Measurements from ENCODE around the gene CTDSPL2.
A peak's percentile ranks its signal among the peaks of the same experiment; 100 is the strongest.
"Not testable (repeated sequence)": the region's sequence is repeated elsewhere in the genome, so short reads cannot be mapped to it uniquely, and the experiment has no call there.

The CTDSPL2 gene

DNA sequence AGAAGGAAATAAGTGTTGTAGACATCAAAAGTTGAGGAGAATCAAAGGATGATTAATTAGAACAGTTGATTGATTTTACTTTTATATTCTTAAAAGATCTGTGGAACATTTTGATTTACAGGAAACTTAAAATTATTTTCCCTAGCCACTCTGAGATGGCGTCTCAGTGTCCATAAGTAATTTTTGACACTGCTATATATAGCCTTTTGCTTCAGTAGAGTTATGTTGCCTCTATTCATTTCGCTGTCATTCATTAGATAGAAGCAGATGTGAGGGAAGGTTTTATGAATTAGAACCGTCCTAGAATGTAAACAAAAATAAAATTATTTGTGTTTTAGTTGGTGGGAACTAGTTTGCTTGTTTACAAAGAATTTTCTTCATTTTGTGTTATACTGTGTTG, 58.5 kb downstream of the CTDSPL2 start:
- no peak for DNase-seq

DNA sequence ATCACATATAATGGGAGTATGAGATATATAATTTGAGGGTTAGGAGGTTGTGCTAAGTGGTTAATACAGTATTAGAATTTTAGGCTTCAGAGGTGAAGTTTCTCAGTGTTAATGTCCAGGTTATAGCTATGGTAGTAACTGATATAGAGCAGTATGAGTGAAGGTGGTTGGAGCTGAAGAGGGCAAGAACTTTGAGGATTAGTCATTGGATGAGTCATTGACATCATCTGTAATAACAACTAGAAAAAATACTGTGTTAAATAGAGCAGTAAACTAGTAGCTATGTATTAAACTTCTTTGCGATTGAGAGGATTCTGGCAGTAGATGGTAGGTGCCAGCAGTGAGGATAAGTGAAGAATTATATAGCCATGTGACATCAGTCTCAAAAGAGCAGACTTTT, 62.0 kb downstream of the CTDSPL2 start:
- no peak for DNase-seq

DNA sequence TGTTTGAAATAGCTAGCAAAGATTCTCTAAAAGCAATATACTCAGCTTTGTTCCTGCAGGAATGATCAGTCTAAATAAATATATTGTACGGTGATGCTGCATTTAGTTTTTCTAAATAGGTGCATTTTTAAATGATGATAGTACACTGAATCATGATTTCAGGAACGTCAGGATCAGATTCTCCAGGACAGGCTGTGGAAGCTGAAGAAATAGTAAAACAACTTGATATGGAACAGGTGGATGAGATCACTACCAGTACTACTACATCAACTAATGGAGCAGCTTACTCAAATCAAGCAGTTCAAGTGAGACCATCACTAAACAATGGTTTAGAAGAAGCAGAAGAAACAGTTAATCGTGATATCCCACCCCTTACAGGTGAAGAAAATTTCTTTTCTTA, 63.2 kb downstream of the CTDSPL2 start:
- DNase-seq: no peak

DNA sequence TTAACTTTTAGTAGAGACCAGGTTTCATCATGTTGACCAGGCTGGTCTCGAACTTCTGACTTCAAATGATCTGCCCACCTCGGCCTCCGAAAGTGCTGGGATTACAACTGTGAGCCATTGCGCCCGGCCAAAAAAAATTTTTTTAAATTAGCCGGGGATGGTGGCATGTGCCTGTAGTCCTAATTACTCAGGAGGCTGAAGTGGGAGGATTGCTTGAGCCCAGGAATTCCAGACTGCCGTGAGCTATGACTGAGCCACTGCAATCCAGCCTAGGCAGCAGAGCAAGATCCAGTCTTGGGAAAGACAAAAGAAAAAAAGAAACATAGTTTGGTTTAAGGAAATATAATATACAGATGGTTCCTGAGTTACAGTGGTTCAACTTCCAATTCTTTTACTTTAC, 64.6 kb downstream of the CTDSPL2 start:
- no peak for DNase-seq

DNA sequence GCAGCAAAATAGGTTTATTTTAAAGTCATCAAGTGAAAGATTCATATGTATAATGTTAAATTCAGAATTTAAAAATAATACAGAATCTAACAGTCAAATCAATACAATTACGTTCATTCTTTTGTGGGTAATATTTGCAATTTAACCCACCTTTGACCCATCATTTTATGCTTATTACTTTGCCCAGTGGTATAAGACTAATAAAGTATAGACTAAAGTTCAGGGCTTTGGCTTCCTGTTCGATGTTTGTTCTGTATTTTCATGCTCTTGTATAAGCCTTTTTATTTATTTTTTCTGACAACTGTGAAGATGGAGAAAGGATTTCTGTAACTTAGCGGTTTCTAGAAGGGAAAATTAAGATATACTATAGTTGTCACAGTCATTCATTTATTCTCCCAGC, 65.2 kb downstream of the CTDSPL2 start:
- DNase-seq: no peak

DNA sequence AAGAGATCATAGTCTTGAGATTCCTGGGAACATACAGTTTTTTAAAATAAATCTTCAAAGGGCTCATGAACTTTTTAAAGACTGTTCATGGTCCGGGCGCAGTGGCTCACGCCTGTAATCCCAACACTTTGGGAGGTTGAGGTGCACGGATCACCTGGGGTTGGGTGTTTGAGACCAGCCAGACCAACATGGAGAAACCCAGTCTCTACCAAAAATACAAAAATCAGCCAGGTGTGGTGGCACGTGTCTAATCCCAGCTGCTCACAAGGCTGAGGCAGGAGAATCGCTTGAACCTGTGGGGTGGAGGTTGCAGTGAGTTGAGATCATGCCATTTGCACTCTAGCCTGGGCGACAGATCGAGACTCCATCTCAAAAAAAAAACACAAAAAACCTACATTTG, 68.1 kb downstream of the CTDSPL2 start:
- no peak for DNase-seq

DNA sequence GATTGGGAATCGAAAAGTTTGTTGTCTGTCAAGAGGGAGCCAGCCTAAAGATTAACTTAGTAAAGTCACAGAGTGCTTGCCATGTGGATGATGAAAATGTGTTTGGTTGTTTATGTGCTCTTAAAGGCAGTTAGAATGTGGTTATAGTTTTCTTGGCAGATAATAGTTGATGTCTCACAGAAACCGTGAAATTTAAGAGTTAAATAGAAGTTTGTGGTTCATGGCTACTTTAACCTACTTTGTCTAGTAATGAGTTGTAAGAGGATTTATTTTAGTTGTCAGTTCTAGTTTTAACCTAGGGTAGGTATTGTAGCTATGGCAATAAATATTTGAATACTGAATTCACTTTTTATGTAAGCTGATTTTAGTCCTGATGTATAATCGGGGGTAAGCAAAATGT, 73.1 kb downstream of the CTDSPL2 start:
- DNase-seq: no peak

DNA sequence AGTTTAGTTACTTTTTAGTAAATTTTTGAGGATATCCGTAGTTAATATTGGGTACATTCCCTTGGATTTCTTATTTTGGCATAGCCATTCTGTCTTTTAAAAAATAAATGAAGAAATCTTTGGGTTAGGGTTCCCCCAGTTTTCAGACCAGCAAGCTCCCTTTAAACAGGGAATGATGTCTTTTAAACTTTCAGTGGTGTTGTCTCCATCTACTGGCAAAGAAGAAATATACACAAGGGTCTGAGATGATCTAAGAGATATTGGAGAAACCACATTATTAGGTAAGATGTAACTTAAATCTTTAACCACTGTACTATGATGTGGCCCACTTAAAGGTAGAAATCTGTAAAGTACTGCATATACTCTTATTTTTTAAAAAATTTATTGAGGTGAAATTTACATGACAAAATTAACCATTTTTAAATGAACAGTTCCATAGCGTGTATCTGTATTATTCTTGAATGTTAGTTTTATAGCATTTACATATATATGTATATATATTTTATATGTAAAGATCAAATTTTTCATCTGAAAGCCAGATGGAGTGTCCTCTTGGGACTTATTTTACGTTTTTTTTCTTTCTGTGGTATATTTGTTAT, 74.4 kb downstream of the CTDSPL2 start:
- no peak for DNase-seq

DNA sequence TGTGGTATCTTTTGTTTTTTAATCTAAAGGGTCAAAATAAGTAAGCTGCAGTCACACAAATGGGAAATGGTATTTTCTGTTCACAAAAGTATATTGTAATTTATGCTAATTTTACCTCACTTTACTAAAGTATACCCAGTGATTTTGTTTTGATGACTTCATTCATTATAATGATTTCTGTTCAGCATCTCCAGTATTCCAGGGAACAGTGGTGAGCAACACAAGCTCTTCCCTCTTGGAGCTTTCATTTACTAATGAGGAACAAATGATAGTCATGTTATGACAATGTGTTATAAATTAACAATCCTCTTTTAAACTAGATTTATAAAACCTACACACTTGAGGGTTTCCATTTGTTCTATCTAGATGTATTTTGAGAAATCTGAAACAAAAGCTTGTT, 89.0 kb downstream of the CTDSPL2 start:
- no peak for DNase-seq

DNA sequence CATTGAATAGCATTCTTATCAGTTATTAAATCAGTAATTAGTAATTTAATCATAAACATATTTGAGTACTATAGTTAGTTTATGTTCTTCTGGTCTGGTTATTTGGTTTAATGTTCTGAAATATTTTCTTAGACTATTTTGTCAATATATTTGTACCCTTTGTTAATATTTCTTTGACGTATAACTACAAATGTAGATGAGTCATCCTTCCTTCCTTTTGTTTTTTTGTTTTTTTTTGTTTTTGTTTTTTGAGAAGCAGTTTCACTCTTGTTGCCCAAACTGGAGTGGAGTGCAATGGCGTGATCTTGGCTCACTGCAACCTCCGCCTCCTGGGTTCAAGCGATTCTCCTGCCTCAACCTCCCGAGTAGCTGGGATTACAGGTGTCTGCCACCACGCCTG, 92.1 kb downstream of the CTDSPL2 start:
- no peak for DNase-seq

DNA sequence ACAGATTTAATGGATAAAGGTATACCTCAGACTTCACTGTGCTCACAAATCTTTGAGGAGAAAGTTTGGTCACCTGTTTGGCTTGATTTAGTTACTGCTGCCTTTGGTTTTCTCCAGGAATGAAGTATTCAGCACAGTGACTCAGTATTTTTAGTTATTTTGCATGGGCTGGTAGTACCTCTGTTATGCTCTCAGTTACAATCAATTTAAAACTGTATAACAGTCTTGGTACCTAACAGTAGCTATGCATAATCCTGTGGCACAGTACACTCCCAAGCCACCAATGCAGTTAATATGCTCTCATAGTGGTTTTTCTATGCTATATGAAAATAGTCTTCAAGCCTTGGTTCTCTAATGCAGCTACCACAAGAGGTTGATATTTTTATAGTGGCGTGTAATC, 97.6 kb downstream of the CTDSPL2 start:
- no peak for DNase-seq

DNA sequence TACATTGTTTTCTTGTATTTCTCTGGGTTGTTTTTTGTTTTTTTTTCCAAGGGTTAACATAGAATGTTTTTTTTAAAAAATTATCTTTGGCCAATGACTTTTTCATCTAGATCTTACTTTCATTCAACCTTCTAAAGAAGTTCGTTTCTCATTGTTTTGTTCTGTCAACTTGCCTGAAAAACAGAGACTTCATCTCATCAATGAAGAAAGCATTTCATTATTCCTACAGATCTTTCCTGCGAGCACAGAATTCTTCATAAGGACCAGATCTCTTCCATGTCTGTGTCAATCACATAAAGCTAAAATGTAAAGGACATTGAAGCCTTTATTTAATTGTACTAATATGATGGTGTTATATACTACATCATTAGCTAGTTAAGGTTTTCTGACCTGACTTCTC, 99.8 kb downstream of the CTDSPL2 start:
- DNase-seq: no peak

DNA sequence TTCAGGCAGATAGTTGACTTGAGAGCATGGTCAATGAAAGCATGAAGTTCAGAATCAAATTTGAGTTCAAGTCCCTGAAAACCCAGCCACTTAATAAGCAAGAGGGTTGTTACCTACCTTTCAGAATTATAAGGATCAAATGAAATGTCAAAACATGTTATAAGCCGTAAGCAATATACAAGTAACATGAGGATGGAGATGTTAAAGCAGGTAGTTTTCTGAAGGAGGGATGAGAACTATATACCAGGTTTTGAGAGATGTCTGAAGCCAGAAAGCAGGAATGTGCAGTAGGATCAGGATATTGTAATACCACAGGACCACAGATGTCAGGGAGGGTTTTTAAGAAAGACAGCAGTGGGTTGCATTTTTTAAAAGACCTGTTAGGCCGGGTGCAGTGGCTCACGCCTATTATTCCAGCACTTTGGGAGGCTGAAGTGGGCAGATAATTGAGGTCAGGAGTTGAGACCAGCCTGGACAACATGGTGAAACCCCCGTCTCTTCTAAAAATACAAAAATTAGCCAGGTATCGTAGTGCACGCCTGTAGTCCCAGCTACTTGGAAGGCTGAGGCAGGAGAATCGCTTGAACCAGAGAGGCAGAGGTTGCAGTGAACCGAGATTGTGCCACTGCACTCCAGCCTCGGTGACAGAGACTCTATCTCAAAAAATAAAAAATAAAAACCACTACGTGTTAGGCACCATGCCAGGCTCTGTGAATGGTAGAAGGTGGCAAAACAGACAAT, 102.6 kb downstream of the CTDSPL2 start:
- no peak for DNase-seq

DNA sequence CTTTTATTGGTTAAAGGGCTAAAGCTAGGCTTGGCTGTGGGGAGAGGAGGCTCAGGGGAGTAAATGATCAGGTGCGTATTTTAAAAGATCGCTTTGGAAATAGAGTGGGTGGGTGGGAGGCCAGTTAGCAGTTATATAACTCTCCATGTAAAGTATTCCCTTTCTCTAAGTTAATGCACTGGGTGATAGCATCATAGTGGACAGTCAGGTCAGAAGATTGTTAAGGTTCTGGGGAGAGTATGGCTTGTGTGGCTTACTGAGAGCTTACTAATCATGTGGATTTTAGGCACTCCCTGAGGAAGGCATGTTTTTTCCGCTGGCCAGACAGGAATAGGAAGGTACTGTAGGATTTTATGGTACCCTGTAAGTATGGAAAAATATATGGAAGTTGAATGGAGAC, 103.2 kb downstream of the CTDSPL2 start:
- DNase-seq: no peak

DNA sequence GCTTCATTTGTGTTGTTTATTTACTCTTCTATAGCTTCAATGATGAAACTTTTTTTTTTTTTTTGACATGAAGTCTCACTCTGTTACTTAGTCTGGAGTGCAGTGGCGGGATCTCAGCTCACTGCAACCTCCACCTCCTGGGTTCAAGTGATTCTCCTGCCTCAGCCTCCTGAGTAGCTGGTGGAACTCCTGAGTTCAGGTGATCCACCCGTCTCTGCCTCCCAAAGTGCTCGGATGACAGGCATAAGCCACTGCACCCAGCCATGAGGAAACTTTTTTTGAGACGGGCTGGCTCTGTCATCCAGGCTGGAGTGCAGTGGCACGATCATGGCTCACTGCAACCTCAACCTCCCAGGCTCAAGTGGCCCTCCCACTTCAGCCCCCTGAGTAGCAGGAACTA, 104.8 kb downstream of the CTDSPL2 start:
- not testable (repeated sequence) for DNase-seq

DNA sequence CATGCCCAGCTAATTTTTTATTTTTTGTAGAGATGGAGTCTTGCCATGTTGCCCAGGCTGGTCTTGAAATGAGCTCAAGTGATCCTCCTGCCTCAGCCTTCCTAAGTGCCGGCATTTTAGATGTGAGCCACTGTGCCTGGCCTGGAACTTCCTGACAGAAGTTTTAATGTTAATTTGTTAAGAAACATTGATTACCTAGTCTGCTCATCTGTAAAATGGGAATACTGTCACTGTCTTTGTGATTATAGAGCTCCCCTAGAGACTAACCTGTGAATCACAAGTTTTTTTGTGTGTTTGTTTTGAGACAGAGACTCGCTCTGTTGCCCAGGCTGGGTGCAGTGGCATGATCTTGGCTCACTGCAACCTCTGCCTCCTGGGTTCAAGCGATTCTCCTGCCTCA, 105.3 kb downstream of the CTDSPL2 start:
- no peak for DNase-seq

DNA sequence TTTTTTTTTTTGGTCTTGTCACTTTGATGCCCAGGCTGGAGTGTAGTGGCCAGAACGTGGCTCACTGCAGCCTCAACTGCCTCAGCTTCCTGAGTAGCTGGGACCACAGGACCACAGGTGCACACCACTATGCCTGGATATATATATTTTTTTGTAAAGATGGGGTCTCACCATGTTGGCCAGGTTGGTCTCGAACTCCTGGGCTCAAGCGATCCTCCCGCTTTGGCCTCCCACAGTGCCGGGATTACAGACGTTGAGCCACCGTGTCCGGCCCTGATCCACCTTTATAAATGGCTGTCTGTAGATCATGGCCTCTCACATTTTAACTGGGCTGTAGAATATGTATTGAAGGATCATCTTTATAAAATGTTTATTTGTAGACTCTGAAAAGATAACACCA, 107.7 kb downstream of the CTDSPL2 start:
- no peak for DNase-seq

DNA sequence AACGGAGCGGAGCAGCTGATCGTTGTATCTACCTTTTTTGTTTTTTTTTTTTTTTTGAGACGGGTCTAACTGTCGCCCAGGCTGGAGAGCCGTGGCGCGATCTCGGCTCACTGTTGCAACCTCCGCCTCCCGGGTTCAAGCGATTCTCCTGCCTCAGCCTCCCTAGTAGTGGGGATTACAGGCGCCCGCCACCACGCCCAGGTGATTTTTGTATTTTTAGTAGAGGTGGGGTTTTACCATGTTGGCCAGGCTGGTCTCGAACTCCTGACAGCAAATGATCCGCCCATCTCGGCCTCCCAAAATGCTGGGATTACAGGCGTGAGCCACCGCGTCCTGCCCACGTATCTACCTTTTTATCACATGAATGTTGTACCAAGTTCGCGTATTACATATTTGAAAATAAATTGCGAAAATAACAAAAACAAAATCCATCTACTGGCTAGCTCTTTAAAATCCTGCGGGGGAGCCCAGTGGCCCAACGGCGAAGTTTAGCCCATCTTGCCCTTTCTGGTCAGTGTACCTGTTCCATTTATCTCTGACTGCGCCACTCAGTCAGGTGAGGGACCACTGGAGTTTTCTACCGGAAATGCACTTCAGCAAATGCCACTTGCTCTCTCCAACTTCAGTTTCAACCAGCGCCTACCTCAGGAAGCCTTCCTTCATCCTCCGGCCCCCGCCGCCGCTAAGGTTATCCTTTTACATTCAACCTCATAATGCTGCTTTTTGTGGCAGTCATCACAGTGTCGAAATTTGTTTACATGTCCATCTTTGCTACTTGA, 108.3 kb downstream of the CTDSPL2 start:
- no peak for DNase-seq

DNA sequence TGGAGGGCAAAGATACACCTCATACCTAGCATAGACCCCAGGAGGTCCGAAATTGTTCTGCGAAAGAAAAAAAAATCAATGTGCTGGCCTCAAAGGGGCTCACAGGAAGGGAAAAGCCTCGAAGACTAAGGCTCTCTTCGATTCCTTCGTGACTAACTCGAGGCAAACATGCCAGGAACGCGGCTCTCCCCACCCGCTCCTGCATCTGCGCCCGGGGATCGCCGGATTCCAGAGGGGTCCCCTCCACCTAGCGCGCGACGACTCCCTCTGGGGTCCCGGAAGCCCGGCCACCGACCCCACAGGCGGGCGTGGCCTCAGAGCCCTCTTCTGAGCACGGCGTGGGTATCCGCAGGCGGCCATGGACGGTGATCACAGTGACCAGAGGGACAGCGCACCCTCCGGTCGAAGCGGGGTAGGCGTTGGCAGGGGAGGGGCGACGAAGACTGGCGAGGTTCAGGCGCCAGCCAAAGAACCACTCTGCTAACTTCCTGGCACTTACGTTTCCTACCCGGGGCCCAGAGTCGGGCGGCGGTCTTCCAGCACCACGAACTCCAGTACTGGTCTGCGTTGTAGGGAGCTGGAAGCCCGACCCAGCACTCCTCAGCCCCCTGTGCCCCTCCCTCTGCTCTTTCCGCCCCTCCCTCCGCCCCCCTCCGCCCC, 109.0 kb downstream of the CTDSPL2 start:
- no peak for DNase-seq

DNA sequence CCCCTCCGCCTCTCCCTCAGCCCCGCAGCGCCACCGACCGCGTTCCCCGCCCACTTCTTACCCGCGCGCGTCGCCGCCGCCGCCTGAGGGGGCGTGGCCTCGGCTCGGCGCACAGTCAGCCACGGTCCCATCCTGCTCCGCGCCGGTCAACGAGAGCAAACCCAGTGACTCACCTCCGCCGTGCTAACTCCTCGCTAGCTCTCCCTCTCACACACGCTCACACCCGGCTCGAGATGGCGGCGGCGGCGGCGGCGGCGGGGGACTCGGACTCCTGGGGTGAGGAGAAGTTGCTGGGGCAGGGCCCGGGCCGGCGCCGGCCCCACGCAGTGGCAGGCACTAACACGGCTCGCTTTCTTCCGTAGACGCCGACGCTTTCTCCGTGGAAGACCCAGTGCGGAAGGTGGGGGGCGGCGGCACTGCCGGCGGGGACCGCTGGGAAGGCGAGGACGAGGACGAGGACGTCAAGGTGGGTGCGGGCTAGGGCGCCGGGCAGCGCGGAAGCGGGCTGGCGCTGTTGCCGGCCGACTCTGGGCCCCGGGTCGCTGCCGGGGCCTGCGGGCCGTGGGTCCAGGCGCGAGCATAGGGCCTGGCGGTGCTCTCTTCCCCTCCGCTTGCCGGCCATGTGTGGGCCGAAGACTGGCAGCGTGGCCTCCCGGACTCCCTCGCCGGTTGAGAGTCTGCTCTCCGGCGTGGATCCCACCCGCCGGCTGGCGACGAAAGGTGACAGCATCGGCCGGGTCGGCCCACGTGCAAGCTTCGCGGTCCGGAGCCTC, 109.7 kb downstream of the CTDSPL2 start, which contains the start of gene EIF3J:
Gene EIF3J (plus strand): TSS at position 186 of the 773 bp plus-strand sequence. CDS start 48 bp downstream, at position 234.
- DNase-seq: peak; percentile 96

DNA sequence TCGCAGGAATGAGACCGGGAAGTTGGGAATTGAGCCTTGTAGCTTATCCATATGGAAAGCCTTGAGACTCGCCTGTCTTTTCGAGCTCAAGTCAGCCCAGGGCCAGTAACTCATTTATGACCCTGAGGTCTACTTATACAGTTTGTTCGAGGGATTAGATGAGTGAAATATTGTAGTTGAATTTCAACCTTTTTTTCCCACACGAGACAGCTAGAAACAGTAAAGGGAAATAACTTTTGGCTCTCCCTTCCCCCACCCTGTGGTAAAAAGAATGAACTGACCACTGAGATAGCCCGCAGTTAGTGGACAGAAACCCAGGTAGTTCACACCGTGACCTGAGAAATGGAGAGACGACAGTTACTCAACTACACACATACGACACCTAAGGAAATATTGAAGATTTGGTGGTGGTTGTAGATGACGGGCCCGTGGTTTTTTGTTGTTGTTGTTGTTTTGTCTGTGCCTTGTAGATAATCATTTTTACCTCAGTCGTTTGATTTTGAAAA, 110.4 kb downstream of the CTDSPL2 start:
- DNase-seq: no peak

DNA sequence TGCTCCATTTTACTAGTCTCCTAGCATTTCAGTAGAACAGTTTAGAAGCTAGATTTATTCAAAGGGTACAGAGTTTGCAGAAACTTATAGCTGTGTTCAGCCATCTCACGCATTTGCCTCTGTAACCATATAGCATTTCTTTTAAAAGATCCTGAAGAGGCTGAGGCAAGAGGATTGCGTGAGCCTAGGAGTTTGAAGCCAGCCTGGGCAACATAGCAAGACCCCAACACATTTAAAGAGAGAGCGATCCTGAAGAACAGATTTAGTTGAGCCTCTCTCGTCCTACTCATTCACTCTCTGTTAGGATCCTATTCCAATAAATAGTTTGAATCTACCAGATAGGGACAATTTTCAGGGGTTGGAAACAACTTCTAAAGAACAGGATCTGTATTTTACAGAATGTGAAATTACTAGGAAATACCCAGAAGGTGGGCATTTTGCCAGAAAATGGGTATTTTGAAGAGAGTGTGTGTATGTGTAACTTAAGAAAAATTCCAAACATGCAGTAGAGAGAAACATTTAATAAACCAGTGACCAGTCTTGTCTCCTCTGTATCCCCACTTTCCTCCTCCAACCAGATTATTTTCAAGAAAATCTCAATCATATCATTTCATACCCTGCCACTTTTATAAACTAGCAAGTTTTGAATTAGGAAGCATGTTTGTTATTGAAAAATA, 114.0 kb downstream of the CTDSPL2 start:
- DNase-seq: no peak

Data from CD4-positive, alpha-beta T cell treated with Interleukin-15 for 1 hour (primary cell).